Stimulated activated CD4-positive, alpha-beta T cell treated with anti-CD3 and anti-CD28 coated beads, Interleukin-15, amount 100 ng/mL, for 1 hour (primary cell): ENCODE results near the gene BMP4.

ENCODE experiments used
- DNase-seq, 2 donors: peaks; one replicate each; pipeline ENCODE4 v3.0.0-alpha.2; 2020; ENCODE audit warnings: low read depth in 1 of 2, low spot score in 1 of 2

Gene BMP4

DNA sequence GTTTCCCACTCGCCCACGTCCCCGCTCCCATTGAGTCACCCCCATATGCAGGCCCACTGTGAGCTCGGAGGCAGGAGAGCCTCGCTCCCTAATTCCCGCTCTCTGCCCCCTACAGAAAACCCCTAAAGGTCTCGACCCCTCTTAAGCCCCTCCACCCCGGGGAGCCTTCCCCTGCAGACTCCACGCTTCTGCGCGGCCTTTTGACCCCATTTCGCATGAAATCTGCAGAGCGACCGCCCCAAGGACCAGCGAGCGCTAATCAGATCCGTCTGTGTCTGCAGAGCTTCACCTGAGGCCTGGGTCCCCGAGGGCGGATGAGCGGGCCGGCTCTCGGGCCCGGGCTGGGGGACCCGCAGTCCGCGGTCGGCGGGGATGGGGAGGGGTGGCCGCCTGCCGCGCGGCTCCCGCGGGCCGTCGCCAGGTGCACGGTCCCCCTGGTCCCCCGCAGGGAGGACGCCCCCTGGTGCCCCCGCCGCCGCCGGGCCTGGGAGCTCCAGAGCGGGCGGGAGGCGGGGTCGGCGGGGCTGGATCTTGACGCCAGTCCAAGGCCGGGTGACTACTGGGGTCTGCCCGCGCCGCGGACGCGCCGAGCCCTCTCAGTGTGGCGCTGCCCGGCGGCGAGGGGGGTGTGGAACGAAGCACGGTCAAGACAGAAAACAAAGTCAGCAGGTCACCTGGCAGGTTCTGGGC, 10.1 kb downstream of the BMP4 start:
- no peak for DNase-seq

GRCh38 chr14:53946071-53946403, 10.6 kb downstream of the BMP4 start:
- DNase-seq: no peak

DNA sequence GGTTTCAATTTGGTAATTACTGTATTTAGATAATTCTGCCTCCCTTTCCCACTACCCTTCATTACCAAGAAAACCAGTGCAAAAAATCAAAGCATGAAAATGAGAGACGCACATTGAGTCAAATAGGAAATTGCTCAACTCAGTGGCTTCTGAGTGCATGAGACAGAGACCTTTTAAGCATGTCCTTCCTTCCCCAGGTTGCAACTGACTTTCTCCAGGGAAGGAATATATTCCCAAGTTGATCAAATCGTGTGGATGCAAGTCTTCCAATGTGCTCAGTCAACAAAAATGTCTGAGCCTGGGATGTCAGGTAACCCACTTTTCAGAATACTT, 12.9 kb downstream of the BMP4 start:
- DNase-seq: no peak

- DNase-seq: no peak
These were observed 13.5 kb downstream of the BMP4 start for GRCh38 chr14:53942970-53943750.

DNA sequence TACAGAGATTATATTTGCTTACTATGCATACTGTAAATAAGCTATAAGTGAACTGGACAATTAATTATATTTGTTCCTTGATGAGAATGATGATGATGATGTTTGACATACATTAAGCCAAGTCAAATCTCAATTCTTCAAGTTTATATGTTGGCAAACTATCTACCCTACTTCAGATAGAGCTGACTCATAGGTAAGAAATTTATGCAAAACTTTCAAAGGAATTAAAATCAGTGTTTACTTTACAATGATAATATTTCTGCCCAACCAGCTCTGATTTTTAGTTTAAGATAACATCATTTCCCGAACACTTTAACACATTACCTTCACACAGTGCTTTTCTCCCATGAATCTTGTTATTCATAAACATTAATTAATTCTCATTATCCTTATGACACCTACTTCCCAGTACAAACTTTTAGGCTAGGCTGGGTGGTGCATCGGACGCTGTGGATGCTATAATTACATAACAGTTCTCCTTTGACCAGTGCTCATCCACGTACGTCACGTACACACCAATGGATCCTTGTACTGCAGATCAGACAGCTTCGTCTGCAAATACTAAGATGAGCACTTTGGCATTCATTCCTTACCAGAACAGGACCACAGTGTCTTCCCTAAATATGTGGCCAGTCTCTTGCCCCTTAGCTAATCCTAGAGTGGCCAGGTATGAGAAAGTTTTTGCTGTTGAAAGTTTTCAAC, 18.3 kb downstream of the BMP4 start:
- DNase-seq: no peak

DNA sequence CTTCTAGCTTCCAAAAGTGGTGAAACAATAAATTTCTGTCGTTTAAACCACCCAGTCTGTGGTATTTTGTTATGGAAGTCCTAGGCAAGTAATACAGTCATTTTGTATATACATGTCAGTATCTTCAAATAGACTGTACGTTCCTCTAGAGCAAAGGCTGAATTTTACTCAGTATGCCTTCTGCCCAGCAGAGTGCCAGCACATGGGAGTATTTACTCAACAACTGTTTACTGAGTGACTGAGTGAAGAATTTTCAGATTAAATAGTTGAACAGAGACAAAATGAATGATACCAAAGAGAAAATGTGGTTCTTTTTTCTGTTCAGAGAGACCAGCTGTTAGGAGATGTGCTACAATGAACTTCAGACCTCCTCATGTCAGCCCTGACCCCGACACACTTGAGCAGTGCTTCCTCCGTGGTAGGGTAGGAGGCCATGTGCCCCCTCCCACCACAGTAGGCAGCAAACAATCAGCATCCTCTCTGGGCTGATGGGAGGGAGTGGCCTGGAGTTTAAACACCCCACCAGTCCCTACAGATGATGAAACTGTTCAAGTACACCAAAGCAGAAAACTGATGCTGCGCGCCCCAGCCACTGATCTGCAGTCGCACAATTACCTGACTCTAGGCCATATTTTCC, 21.7 kb downstream of the BMP4 start:
- DNase-seq: no peak

- no peak for DNase-seq
These were observed 23.7 kb downstream of the BMP4 start for GRCh38 chr14:53932966-53933365.

DNA sequence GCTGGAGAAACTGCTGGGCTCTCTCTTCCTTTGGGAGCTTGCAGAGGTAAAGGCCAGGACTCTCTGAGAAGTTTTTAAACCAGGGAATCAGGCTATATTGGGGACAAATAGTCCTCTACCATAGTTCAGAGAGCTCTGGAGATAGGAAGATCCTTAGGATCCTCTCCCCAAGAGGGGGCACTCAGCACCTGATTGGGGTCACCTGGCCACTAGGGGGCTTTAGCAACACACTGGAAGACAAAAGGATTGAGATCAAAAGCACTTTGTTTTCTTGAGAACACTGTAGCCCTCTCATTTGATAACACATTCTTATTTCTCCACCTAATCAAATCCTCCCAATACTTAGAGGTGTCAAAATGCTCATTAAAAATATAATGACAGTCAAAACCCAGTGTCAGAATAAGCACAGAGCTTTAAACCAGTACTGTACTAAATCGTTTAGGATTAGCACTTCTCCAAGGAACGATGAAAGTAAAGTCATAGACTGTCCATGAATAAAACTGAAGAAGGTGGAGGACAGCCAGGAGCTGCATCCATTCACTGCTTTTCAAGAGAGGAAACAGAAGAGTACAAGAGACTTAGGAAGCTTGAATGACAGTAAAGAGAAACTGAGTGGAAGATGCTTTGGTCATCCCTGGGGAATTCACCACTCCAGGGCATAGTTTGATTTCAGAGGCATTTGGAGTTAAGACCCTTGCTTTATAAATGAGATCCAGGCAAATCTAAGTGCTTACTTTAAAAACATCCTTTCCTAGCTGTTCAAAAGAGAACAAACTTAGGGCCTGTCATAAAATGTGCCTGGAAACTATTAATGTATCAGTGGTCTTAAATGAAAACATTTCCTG, 26.5 kb downstream of the BMP4 start:
- DNase-seq: no peak

GRCh38 chr14:53927171-53927570, 29.5 kb downstream of the BMP4 start:
- no peak for DNase-seq

DNA sequence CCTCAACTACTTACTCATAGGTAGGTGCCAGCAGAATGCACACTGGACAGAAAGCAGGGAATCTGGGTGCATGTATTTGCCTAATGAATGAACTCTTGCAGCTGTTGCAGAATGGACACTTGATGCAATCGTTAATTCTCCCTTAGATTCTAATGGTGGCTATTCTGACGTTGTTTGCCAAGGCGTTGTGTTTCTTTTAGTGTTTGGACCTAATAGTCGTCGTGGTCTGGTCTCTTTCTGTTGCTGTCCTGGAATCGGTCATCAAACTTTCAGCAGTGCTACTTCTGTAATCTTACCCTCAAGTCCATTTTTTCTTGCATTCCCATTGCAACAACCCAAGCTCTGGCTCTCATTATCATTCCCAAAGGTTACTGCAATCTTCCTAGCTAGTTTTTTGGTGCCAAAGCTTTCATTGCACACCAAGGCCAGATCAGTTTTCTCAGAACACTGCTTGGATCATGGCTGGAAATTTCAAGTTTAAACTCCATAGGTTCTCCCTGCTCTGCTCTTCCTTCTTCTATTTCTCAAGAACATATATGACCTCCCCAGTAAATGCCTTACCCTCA, 31.3 kb downstream of the BMP4 start:
- no peak for DNase-seq

GRCh38 chr14:53924753-53925152, 31.9 kb downstream of the BMP4 start:
- DNase-seq: no peak

DNA sequence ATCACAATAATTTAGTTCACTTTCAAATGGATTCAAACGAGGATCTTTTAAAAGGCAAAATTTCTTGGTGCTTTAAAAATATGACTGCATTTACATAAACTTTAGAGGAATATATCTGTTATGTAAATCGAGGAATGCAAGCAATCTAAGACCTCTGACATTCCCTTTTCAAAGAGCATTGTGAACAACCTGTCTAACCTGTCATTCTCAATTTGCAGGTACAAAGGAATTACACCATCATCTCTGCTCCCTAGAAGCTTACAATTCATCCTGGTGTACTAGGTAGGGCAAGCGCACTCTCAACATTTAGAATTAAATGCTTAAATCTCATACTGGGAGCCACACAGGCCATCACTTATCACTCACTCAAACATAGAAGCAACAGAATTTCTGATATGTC, 35.6 kb downstream of the BMP4 start:
- no peak for DNase-seq

GRCh38 chr14:53916239-53916638, 40.4 kb downstream of the BMP4 start:
- no peak for DNase-seq

DNA sequence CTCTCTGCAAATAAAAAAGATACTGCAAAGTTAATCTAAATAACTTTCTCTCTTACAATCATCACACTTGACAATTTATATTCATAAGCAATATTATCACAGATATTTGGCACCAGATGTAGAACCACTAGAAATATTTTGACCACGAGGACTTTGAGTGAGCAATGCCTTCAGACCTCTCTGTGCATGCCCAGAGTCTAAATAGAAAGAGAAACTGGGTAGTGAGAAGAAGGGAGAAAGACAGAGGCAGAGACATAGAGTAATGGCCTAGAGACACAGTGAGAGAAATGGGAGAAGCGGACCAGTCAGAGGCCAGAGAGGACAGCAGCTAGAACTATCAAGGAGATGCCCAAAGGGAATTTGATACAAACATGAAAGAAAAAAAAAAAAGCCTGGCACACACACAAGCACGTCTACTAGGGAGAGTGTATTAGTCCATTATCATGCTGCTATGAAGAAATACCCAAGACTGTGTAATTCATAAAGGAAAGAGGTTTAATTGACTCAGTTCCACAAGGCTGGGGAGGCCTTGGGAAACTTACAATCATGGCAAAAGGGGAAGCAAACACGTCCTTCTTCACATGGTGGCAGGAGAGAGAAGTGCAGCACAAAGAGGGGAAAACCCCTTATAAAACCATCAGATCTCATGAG, 41.1 kb downstream of the BMP4 start:
- no peak for DNase-seq

DNA sequence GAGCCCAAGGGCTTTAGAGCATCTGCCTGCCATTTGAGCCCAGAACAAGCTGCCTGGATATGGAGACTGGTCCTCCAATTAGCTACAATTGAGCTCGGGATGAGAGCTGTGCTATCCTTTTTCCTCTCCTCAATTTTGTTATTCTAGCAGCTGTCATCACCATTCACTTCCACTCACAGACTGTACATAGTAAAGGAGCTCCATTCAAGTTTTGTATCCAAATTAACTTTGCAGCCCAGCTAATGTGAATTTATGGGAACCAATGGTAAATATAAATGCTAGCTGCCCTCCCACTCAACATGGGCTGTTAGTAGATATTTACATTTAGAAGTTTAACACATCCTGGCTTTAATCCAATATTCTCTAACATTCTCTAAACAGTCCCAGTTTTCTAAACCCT, 44.6 kb downstream of the BMP4 start:
- DNase-seq: no peak

GRCh38 chr14:53908416-53908815, 48.2 kb downstream of the BMP4 start:
- DNase-seq: no peak

DNA sequence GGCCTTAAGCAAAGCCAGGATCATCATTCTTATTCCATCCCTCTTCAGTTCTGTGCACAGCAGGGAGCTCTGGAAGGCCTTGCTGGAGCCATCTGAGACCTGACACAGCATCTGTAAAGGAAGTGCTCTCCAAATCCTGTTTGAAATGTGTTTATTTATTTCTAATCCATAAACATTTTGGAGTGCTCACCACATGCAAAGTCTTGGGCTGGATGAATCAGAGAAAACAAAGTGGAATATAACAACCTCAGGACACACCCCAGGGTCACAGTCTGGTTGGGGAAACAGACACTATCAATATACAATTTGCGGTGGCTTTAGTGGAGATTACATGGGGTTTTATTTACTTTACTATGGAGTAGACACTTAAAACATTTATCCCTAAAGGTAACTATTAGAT, 54.3 kb downstream of the BMP4 start:
- DNase-seq: no peak

DNA sequence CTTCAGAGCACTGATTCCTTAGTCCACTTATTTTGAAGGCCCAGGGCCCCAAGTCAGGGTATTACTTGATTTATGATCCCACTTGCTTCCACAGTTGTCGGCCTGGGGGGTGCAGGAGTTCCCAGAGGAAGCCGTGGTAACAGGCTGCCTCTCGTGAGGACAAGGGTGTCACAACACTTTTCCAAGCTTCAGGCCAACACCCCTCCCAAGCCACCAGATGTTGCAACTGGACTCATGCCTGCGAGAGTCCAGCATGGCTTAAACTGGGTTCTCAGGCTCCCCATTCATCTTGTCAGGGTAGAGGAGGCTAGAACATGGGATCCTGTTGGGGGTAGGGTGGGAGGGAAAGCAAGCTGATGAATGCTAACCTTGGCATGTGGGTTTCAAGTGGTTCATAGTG, 56.1 kb downstream of the BMP4 start:
- DNase-seq: no peak
